COLO668 (cell line): ENCODE results near the gene KCNAB3.

ENCODE experiments used
- DNase-seq: peaks from one replicate; lab custom pipeline; 2025; ENCODE audit not compliant: unreplicated experiment; lab: John Stamatoyannopoulos, UW

KCNAB3 gene

GRCh38 chr17:7903154-7904103 is 26.2 kb downstream of the KCNAB3 start:
- DNase-seq = no peak

DNA sequence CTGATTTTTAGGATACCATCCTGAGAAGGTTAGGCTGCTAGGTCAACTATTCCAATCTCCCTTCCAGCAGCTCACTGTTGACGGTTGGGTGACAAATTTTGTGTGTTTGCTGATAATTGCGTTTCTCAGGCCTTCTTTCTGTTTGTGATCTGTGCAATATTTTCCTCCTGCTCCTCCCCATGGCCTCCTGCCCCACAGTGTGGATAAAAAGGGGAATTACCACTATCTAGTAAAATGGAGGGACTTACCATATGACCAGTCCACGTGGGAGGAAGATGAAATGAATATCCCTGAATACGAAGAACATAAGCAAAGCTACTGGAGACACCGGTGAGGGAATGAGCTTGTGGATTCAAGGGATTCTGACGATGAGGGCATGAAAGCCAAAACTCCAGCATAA is 31.9 kb downstream of the KCNAB3 start:
- DNase-seq = peak; percentile 0

DNA sequence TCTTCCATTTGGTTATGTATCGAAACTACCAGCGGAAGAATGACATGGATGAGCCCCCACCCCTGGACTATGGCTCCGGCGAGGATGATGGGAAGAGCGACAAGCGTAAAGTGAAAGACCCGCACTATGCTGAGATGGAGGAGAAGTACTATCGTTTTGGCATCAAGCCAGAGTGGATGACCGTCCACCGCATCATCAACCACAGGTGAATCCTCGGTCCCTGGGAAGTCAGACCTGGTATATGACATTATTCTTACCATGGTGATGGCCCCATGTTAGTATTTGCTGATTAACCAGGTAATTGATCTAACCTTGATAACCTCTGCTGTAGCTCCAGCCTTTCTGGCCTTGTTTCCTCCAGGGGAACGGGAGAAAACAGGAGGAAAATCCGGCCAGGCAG is 32.6 kb downstream of the KCNAB3 start:
- no peak for DNase-seq

DNA sequence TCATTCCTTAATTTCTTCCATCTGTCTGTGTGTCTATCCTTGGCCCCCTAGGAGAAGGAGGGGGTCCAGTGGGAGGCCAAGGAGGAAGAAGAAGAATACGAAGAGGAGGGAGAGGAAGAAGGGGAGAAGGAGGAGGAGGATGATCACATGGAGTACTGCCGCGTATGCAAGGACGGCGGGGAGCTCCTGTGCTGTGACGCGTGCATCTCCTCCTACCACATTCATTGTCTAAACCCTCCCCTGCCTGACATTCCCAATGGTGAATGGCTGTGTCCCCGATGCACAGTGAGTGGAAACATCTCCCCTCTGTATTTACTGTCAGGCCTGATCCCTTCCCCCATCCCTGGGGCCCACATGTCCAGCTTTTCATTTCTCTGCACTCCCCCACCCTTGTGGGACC is 34.8 kb downstream of the KCNAB3 start:
- no peak for DNase-seq

DNA sequence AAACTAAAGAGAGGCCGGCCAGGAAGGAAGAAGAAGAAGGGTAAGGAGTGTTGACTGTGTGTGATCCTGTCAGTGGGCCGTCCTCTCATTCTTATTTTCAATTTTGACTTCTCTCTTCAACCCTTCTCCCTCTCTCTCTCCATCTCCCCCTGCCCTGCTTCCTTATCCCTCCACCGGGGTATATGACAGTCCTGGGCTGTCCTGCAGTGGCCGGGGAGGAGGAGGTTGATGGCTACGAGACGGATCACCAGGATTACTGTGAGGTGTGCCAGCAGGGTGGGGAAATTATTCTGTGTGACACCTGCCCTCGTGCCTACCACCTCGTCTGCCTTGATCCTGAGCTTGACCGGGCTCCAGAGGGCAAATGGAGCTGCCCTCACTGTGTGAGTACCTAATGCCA is 35.4 kb downstream of the KCNAB3 start:
- no peak for DNase-seq

DNA sequence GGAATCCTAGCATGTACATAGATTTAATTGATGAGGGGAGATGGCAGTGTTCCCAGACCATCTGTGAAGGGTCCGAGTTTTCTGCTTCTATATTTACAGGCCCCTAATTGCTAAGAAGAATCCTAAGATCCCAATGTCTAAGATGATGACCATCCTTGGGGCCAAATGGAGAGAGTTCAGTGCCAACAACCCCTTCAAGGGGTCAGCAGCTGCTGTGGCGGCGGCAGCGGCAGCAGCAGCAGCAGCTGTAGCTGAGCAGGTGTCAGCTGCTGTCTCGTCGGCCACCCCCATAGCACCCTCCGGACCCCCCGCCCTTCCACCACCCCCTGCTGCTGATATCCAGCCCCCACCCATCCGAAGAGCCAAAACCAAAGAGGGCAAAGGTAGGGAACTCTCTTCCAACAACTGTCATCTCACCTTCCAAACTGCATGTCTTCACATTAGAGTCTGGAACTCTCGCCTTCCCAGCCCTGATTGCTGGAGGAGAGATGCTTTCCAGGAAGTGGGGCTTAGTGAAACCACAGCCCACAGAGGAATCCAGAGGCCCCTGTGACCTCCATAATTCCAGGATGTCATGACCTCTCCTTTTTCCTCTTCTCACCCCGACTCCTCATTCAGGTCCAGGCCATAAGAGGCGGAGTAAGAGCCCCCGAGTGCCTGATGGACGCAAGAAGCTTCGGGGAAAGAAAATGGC is 36.3 kb downstream of the KCNAB3 start:
- no peak for DNase-seq

GRCh38 chr17:7889166-7889955 is 40.3 kb downstream of the KCNAB3 start:
- peak; percentile 94 for DNase-seq

DNA sequence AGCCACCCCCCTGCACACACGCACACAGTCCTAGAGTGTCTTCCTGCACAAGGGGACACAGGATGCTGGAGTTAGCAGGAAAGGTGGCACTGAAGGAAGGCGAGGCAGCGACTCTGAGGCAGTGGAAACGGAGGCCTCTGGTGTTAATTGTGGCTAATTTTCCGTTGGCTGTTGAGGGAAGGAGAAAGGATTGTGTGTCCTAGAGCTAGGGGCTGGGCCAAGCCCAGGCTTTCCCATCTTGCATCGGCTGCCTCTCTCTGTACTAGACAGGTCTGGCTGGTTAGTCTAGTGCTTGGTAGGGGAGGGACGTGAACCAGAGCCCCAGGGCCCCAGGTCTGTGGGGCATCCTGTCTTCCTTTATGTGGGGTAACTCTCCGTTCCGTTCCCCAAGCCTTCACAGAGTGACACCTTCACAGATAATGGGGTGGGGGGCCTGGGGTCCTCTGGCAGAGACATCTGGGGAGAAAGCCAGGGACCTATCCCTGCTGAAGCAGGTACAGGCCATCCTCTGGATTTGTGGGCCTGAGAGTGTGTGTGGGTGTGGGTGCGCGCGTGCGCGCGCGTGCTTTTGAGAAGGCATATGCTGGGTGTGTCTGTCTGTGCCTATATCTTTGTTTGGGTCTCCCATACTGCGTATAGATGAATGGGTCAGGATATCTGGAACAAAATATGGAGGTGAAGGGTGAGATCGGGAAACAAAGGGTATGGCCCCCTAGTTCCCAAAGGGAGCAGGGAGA is 41.3 kb downstream of the KCNAB3 start, which contains the start of gene CHD3:
Gene CHD3 (plus strand): TSS at position 606 of the 737 bp plus-strand sequence. CDS start 212 bp downstream, outside the sequence.
- DNase-seq = peak; percentile 48

DNA sequence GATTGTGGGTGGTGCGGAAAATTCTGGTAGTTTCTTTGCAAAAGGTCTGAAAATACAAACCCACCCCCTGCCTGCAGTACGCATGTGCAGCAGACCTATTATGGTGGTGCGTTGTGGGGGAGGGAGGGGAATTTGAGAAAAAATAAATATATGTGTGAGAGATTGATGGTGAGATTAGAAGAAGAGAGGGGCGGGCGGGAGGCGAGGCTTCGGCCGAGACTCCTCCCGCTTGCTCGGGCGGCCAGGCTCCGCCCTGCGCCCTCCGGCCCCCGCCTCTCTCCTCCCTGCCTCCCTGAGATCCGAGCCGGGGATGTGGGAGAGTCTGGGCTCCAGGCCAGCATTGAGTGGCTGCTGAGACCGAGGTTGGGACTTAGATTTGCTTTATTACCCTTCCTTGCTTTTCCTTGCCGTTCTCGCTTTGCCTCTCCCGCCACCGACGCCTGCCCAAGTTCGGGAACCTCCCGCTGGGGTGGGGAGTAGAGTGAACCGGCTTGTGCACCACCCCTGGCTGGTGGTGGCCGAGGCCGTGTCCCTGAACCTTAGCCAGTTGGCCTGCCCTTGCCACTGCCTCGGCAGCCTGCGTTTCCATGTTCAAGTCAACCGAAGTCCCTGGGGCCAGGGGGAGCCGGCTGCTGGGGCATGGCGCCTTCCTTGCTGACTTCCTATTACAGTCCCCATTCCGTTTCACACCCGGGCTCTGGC is 42.0 kb downstream of the KCNAB3 start:
- peak; percentile 89 for DNase-seq

GRCh38 chr17:7887038-7887481 is 42.6 kb downstream of the KCNAB3 start:
- no peak for DNase-seq

GRCh38 chr17:7886227-7887037 is 43.2 kb downstream of the KCNAB3 start:
- peak; percentile 33 for DNase-seq

GRCh38 chr17:7885367-7886226 is 44.1 kb downstream of the KCNAB3 start:
- peak; percentile 63 for DNase-seq

DNA sequence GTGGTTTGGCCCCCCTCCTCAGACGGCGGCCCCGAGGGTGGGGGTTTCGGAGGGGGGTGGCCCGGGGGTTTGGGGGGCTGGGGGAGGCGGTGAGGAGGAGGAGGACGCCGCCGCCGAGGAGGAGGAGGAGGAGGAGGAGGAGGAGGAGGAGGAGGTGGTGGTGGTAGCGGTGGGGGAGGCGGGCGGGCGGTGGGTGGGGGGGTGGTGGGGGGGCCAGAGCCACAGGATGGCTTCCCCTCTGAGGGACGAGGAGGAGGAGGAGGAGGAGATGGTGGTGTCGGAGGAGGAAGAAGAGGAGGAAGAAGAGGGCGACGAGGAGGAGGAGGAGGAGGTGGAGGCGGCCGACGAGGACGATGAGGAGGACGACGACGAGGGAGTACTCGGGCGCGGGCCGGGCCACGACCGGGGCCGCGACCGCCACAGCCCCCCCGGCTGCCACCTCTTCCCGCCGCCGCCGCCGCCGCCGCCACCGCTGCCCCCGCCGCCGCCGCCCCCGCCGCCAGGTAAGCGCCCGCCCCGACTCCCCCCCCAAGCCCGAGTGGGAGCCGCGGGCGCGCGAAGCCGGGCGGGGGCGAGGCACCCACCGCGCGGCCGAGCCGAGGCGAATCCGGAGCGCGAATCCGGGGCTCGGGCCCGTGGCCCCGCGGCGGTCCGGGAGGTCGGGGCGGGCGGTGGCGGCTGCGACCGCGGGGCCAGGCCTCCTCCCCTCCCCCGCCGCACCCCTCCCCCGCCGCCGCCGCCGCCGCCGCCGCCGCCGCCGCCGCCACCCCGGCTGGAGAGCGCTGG is 44.9 kb downstream of the KCNAB3 start:
- DNase-seq = peak; percentile 48

DNA sequence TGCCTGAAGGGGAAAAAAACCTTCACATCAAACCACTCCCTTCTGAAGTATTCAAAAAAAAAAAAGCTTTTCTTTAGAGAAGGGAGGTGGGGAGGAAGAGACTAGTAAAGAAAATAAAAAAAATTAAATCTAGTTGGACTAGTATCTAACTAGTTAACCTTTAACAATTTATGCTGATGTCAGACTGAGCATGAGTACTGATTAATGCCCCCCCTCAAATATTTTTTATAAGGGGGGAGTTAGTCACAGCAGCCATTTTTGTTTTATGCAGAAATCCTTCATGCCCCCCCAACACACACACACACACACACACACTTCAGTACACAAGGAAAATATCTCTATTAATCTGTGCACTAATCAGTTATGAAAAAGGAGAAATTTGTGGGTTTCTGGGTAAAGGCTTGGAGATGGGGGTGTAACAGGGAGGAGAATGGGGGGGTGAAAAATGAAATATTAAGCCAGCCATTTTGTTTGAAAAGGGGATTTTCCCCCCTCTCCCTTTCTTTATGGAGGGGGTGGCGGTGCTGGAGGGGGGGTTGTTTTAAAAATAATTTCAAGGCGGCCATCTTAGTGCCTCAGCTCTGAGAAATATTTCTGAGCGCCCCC is 45.8 kb downstream of the KCNAB3 start:
- DNase-seq = peak; percentile 1

- DNase-seq = no peak
Observed at GRCh38 chr17:7882629-7883028, 47.0 kb downstream of the KCNAB3 start.

DNA sequence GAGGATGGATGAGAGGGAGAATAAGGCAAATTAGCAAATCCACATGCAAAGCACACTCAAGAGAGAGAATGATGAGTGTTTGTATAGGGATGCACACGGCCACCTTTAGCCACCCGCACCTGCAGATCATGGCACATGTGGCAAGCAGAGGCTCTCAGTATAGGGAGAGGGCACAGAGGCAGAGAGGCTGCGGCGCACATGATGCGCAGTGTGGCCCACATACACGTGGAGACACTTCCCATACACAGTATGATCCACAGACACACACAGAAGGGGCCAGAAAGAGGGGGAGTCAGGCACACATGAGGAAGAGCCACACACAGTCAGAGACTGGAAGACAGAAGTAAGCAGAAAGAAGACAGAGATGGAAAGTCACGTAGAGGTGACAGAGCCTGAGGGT is 47.6 kb downstream of the KCNAB3 start:
- peak; percentile 56 for DNase-seq
